Peyer's patch (tissue), 4 donors: Measurements from ENCODE around the gene FCRL3.

Experiments used
- CTCF ChIP-seq, 6 experiments: fragments of 450-650 bp in 4 of 6; fragments of 200-600 bp in 2 of 6; sonication (generic) in 1 of 6; IDR thresholded peaks; one replicate each; pipeline ENCODE4 v1.5.1; 2017 to 2019; ENCODE audit warnings: antibody characterized with exemption in 6 of 6, mild to moderate bottlenecking in 3 of 6, moderate library complexity in 1 of 6
- POLR2A ChIP-seq, 2 donors: fragments of 450-650 bp; IDR thresholded peaks; one replicate each; pipeline ENCODE4 v1.5.1; 2017; ENCODE audit warnings: antibody characterized with exemption in 2 of 2, mild to moderate bottlenecking in 2 of 2, moderate library complexity in 2 of 2

- no peak for TF ChIP-seq CTCF (IDR thresholded peaks at IDR 0.05)
- no peak for TF ChIP-seq POLR2A (IDR thresholded peaks at IDR 0.05)
Observed at GRCh38 chr1:157628773-157629172, 71.8 kb downstream of the FCRL3 start.
